Cardiac ventricle fibroblast (primary cell): ENCODE measurements around the gene AKT2. TPM values are rescaled to one million over a fixed set of nuclear protein-coding genes. Genes with fewer than 3 reads are reported as not detected.

Experiments used
- total RNA-seq: library from RNA; depleted of rRNA; stranded (reverse); fragments of >200 nt; gene quantifications from 2 replicates; pipeline ENCODE4 v1.2.3, GENCODE V29; 2015

AKT2 gene
- 63.9 and 67.7 TPM in 2 replicates for total RNA-seq

GRCh38 chr19:40284501-40285352 is at the start of gene AKT2:
AKT2 (minus strand) TSS chr19:40285345; CDS start chr19:40265267, 20,078 bp downstream.

GRCh38 chr19:40217934-40218890 is 66.9 kb downstream of the AKT2 start, which contains the start of gene TTC9B:
TTC9B (minus strand) TSS chr19:40218384; CDS start chr19:40218381, 3 bp downstream.

GRCh38 chr19:40190891-40191835 is 94.0 kb downstream of the AKT2 start, which contains the start of gene MAP3K10:
MAP3K10 (plus strand) TSS chr19:40191426; CDS start chr19:40192032, 606 bp downstream.

Other genes starting within 250 kb of the AKT2 start
- 5.6 and 12.3 TPM in 2 replicates for gene ZNF780B, start 229.1 kb downstream of the AKT2 start, total RNA-seq
- gene ZNF780A, start 194.4 kb downstream of the AKT2 start, total RNA-seq: 9.7 and 19.2 TPM in 2 replicates
- gene MAP3K10, start 93.9 kb downstream of the AKT2 start, total RNA-seq: 2.8 and 5.2 TPM in 2 replicates
- not detected in 2 replicates for gene TTC9B, start 67.0 kb downstream of the AKT2 start, total RNA-seq
- gene CCNP, start 58.7 kb downstream of the AKT2 start, total RNA-seq: 0.39 and 0.56 TPM in 2 replicates
- gene C19orf47, start 63.1 kb upstream of the AKT2 start, total RNA-seq: 14.2 and 17.3 TPM in 2 replicates
- gene PLD3, start 63.4 kb upstream of the AKT2 start, total RNA-seq: 532 and 562 TPM in 2 replicates
- not detected in 2 replicates for gene HIPK4, start 104.8 kb upstream of the AKT2 start, total RNA-seq
- gene PRX, start 128.0 kb upstream of the AKT2 start, total RNA-seq: 2.4 and 2.8 TPM in 2 replicates
- gene SERTAD1, start 140.6 kb upstream of the AKT2 start, total RNA-seq: 12.7 and 17.2 TPM in 2 replicates
- 14.9 and 17.6 TPM in 2 replicates for gene SERTAD3, start 159.0 kb upstream of the AKT2 start, total RNA-seq
- gene BLVRB, start 180.4 kb upstream of the AKT2 start, total RNA-seq: 101 and 139 TPM in 2 replicates
- 1.5 and 5.0 TPM in 2 replicates for gene SPTBN4, start 181.7 kb upstream of the AKT2 start, total RNA-seq